Urinary bladder (tissue), 4 donors: ENCODE measurements around the gene PXDN. TPM values are rescaled to one million over a fixed set of nuclear protein-coding genes. Genes with fewer than 3 reads are reported as not detected.
"Not testable (repeated sequence)": the region's sequence is repeated elsewhere in the genome, so short reads cannot be mapped to it uniquely, and the experiment has no call there.

ENCODE experiments used
- DNase-seq: peaks from one replicate; pipeline ENCODE4 v3.0.0-alpha.2; 2015; ENCODE audit errors: extremely low spot score
- H3K27ac ChIP-seq: one replicate; pipeline ENCODE4 v1.5.1; 2013; ENCODE audit warnings: low read depth, mild to moderate bottlenecking, moderate library complexity
- H3K36me3 ChIP-seq: one replicate; pipeline ENCODE4 v1.6.1; 2013; ENCODE audit warnings: mild to moderate bottlenecking, moderate library complexity; ENCODE audit not compliant: insufficient read depth
- H3K4me1 ChIP-seq: one replicate; pipeline ENCODE4 v1.6.1; 2013; ENCODE audit warnings: mild to moderate bottlenecking, moderate library complexity; ENCODE audit not compliant: insufficient read depth
- H3K4me3 ChIP-seq: one replicate; pipeline ENCODE4 v1.5.1; 2013; ENCODE audit warnings: low read depth, low read length
- WGBS: extraction: QIAGEN DNeasy Blood & Tissue Kit; methylation state at CpG from one replicate; pipeline ENCODE4 v1.1.7; 2013; 5-methylcytosine and 5-hydroxymethylcytosine counted together
- polyA plus RNA-seq: library from polyadenylated mRNA; stranded (reverse); fragments of 200-250 nt; gene quantifications from one replicate; pipeline ENCODE4 v1.2.3, GENCODE V29; 2013
- total RNA-seq: library from RNA; depleted of rRNA; stranded (reverse); fragments of >200 nt; gene quantifications from one replicate; pipeline ENCODE4 v1.2.3, GENCODE V29; 2014
- donor health status: healthy with polysubstance abuse.
- donor health status: healthy.

The PXDN gene
- total and polyA plus RNA-seq, 2 donors: 77.8 to 256 TPM

GRCh38 chr2:1767939-1768691 is 23.8 kb upstream of the PXDN start:
- Histone ChIP-seq H3K4me1 (no peaks in the 10 kb centered on the region), H3K36me3 (no peaks in the 10 kb centered on the region), H3K4me3 (no peak overlapping the region), H3K27ac (no peak overlapping the region)
- DNase-seq: no peak
- 94% methylated on average over 23 of the region's 23 CpGs for WGBS

GRCh38 chr2:1766851-1767811 is 22.8 kb upstream of the PXDN start:
- H3K27ac ChIP-seq: no peak overlapping the region
- no peaks in the 10 kb centered on the region for H3K4me1 ChIP-seq
- 86% methylated on average over 30 of the region's 30 CpGs for WGBS
- no peak overlapping the region for H3K4me3 ChIP-seq
- no peaks in the 10 kb centered on the region for H3K36me3 ChIP-seq
- no peak for DNase-seq

DNA sequence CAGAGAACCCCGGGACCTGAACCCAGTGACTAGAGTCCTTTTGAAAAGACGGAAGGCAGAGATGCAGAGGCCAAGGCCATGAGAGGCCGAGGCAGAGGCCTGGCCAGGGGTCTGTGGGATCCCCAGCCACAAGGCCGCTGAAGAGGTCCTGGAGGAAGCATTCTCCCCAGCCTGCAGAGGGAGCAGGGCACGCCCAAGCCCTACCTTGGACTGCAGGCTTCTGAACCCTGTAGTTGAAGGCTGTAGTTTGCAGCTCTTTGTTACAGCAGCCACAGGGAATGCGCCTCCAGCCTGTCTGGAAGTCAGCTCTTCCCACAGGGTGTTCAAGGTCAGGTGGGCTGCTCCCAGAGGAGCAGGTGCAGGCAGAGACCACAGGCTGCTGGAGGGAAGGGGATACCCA is 22.1 kb upstream of the PXDN start:
- Histone ChIP-seq H3K27ac (no peak overlapping the region), H3K36me3 (no peaks in the 10 kb centered on the region), H3K4me1 (no peaks in the 10 kb centered on the region), H3K4me3 (no peak overlapping the region)
- whole genome bisulfite sequencing: 94% methylated on average over 6 of the region's 6 CpGs
- DNase-seq: no peak

DNA sequence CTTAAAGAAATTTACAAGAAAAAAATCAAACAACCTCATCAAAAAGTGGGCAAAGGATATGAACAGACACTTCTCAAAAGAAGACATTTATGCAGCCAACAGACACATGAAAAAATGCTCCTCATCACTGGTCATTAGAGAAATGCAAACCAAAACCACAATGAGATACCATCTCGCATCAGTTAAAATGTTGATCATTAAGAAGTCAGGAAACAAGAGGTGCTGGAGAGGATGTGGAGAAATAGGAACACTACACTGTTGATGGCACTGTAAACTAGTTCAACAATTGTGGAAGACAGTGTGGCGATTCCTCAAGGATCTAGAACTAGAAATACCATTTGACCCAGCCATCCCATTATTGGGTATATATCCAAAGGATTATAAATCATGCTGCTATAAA is 20.9 kb upstream of the PXDN start:
- not testable (repeated sequence) for DNase-seq, H3K4me3 ChIP-seq, H3K27ac ChIP-seq, H3K4me1 ChIP-seq, H3K36me3 ChIP-seq
- WGBS: 95% methylated on average over 2 of the region's 2 CpGs

GRCh38 chr2:1759611-1759930 is 15.3 kb upstream of the PXDN start:
- H3K27ac ChIP-seq: no peak overlapping the region
- no peak overlapping the region for H3K4me3 ChIP-seq
- no peak for DNase-seq
- no peaks in the 10 kb centered on the region for H3K4me1 ChIP-seq
- WGBS: 89% methylated on average over 12 of the region's 13 CpGs
- no peaks in the 10 kb centered on the region for H3K36me3 ChIP-seq

- no peaks in the 10 kb centered on the region for H3K4me1 ChIP-seq
- H3K27ac ChIP-seq: no peak overlapping the region
- 97% methylated on average over 26 of the region's 26 CpGs for WGBS
- no peaks in the 10 kb centered on the region for H3K36me3 ChIP-seq
- H3K4me3 ChIP-seq: no peak overlapping the region
- DNase-seq: no peak
Measured at GRCh38 chr2:1758774-1759610, 14.7 kb upstream of the PXDN start.

DNA sequence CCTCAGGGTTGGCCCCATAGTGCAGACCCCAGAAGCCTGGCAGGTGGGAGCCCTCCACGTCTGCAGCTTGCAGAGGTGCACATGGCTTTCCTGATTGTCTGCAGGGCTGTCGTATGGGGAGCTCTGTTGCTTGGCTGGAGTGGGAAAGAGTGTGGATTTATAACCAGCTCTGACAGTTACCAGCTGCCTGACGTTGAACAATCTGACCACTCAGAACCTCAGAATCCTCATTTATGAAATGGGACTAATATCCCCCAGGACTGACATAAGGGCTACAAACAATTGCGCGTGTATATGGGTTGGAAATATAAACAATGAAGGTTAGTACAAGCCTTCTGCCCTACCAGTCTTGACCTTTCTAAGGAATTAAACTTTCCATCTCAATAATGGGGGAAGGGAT is 13.9 kb upstream of the PXDN start:
- Histone ChIP-seq H3K4me1 (no peaks in the 10 kb centered on the region), H3K4me3 (no peak overlapping the region), H3K27ac (no peak overlapping the region), H3K36me3 (no peaks in the 10 kb centered on the region)
- 43% methylated on average over 5 of the region's 5 CpGs for WGBS
- DNase-seq: peak; percentile 20

- Histone ChIP-seq H3K4me3 (no peak overlapping the region), H3K36me3 (no peaks in the 10 kb centered on the region), H3K4me1 (no peaks in the 10 kb centered on the region), H3K27ac (no peak overlapping the region)
- no peak for DNase-seq
- 96% methylated on average over 4 of the region's 4 CpGs for WGBS
Measured at GRCh38 chr2:1757567-1757966, 13.3 kb upstream of the PXDN start.

- not testable (repeated sequence) for H3K27ac ChIP-seq, H3K36me3 ChIP-seq, H3K4me1 ChIP-seq, H3K4me3 ChIP-seq, DNase-seq
- WGBS: 97% methylated on average over 12 of the region's 12 CpGs
Measured at GRCh38 chr2:1757146-1757545, 12.8 kb upstream of the PXDN start.

- Histone ChIP-seq H3K4me1 (no peaks in the 10 kb centered on the region), H3K27ac (no peak overlapping the region), H3K36me3 (no peaks in the 10 kb centered on the region), H3K4me3 (no peak overlapping the region)
- 93% methylated on average over 10 of the region's 10 CpGs for WGBS
- no peak for DNase-seq
Measured at GRCh38 chr2:1756456-1756855, 12.1 kb upstream of the PXDN start.

- no peak for DNase-seq
- 45% methylated on average over 18 of the region's 18 CpGs for WGBS
- H3K27ac ChIP-seq: no peak overlapping the region
- no peaks in the 10 kb centered on the region for H3K4me1 ChIP-seq
- H3K36me3 ChIP-seq: no peaks in the 10 kb centered on the region
- no peak overlapping the region for H3K4me3 ChIP-seq
Measured at GRCh38 chr2:1755436-1756191, 11.3 kb upstream of the PXDN start.

- no peak for DNase-seq
- H3K27ac ChIP-seq: no peak overlapping the region
- no peaks in the 10 kb centered on the region for H3K4me1 ChIP-seq
- no peaks in the 10 kb centered on the region for H3K36me3 ChIP-seq
- no peak overlapping the region for H3K4me3 ChIP-seq
- WGBS: 96% methylated on average over 16 of the region's 16 CpGs
Measured at GRCh38 chr2:1754461-1755170, 10.3 kb upstream of the PXDN start.
